HCT116 (cell line): ENCODE results near the gene ASB1. TPM values are rescaled to one million over a fixed set of nuclear protein-coding genes. Genes with fewer than 3 reads are reported as not detected.

ENCODE experiments used
- ATAC-seq: fragments of 200-7000 bp; cut with Tn5 transposase; 2 replicates; pipeline ENCODE4 v1.9.1; 2020; ENCODE audit warnings: mild to moderate bottlenecking, moderate library complexity
- BruUV-seq: library from RNA; stranded (reverse); fragments of 400-500 nt; replicated peaks from 2 replicates; lab custom pipeline; 2021; lab: Mats Ljungman, UMichigan
- CTCF ChIA-PET: fragments of 300-600 bp; sonication (Branson Sonifier 250); formaldehyde crosslinking; loops from one replicate; lab custom pipeline; 2021; ENCODE audit warnings: antibody characterized with exemption; lab: Charles Lee
- POLR2A ChIA-PET: fragments of 300-600, 350-600 bp; sonication (Branson Sonifier 250); formaldehyde crosslinking; loops from one replicate; lab custom pipeline; 2021; ENCODE audit warnings: antibody characterized with exemption; lab: Charles Lee
- RAD21 ChIA-PET, 2 experiments: fragments of 300-600 bp; sonication (Branson Sonifier 250); formaldehyde crosslinking; loops; one replicate each; lab custom pipeline; 2023; ENCODE audit warnings: low total read pairs in 2 of 2; ENCODE audit not compliant: uncharacterized antibody in 2 of 2, unreplicated experiment in 2 of 2, low non-redundant PET in 1 of 2; lab: Charles Lee
- DNase-seq: peaks from one replicate; pipeline ENCODE4 v3.0.0-alpha.2; 2010; ENCODE audit warnings: low read depth, low spot score
- H2AFZ ChIP-seq: fragments of 200-600 bp; shearing (Covaris generic), sonication (generic); 2 replicates; pipeline ENCODE4 v1.6.1; 2017; ENCODE audit warnings: low read depth, mixed run types, mixed read lengths, antibody characterized with exemption, low read length; ENCODE audit not compliant: poor library complexity, severe bottlenecking
- H3K27ac ChIP-seq: 2 replicates; pipeline ENCODE4 v1.5.1; 2012; ENCODE audit warnings: low read depth, low read length
- H3K27me3 ChIP-seq: fragments of 200-600 bp; sonication (generic); 2 replicates; pipeline ENCODE4 v1.6.1; 2016; ENCODE audit warnings: mixed run types, low read length, mixed read lengths; ENCODE audit not compliant: insufficient read depth
- H3K36me3 ChIP-seq, 2 experiments: fragments of 200-500 bp in 1 of 2; fragments of 200-600 bp in 1 of 2; sonication (Bioruptor generic) in 1 of 2; sonication (generic) in 1 of 2; 2 replicates each; pipeline versions ENCODE4 v1.5.1 to v1.6.1; 2014 to 2016; ENCODE audit warnings: low read length in 2 of 2, inconsistent platforms in 1 of 2, mixed read lengths in 1 of 2, mixed run types in 1 of 2; ENCODE audit not compliant: insufficient read depth in 2 of 2, control insufficient read depth in 1 of 2
- H3K4me1 ChIP-seq, 2 experiments: fragments of 200-600 bp in 1 of 2; sonication (generic) in 1 of 2; 2 replicates each; pipeline versions ENCODE4 v1.5.1 to v1.6.1; 2012 to 2017; ENCODE audit warnings: low read length in 2 of 2, inconsistent platforms in 1 of 2, mild to moderate bottlenecking in 1 of 2, mixed read lengths in 1 of 2, mixed run types in 1 of 2, moderate library complexity in 1 of 2; ENCODE audit not compliant: insufficient read depth in 2 of 2, control insufficient read depth in 1 of 2
- H3K4me2 ChIP-seq: fragments of 200-600 bp; sonication (generic); 2 replicates; pipeline ENCODE4 v1.6.1; 2017; ENCODE audit warnings: mixed run types, low read length, mixed read lengths
- H3K4me3 ChIP-seq, 2 experiments: fragments of 200-600 bp in 1 of 2; sonication (generic) in 1 of 2; replicated peaks in 1 of 2; 2 replicates each; pipeline ENCODE4 v1.5.1; 2011 to 2016; ENCODE audit warnings: low read length in 2 of 2, control low read depth in 1 of 2, low read depth in 1 of 2, mild to moderate bottlenecking in 1 of 2, mixed read lengths in 1 of 2, mixed run types in 1 of 2
- H3K79me2 ChIP-seq: fragments of 200-600 bp; sonication (generic); 2 replicates; pipeline ENCODE4 v1.6.1; 2017; ENCODE audit warnings: mild to moderate bottlenecking, mixed run types, low read length, moderate library complexity, mixed read lengths; ENCODE audit not compliant: insufficient read depth
- H3K9ac ChIP-seq: fragments of 200-600 bp; sonication (generic); 2 replicates; pipeline ENCODE4 v1.6.1; 2016; ENCODE audit warnings: low read length, mixed read lengths
- H3K9me2 ChIP-seq: fragments of 200-600 bp; sonication (generic), shearing (Covaris generic); 2 replicates; pipeline ENCODE4 v1.6.1; 2017; ENCODE audit warnings: mixed run types, mild to moderate bottlenecking, moderate library complexity; ENCODE audit not compliant: insufficient read depth
- H3K9me3 ChIP-seq, 2 experiments: fragments of 200-500 bp in 1 of 2; fragments of 200-600 bp in 1 of 2; sonication (Bioruptor generic) in 1 of 2; sonication (generic) in 1 of 2; 2 replicates each; pipeline ENCODE4 v1.6.1; 2014 to 2017; ENCODE audit warnings: low read length in 2 of 2, mixed read lengths in 2 of 2, inconsistent platforms in 1 of 2, low read depth in 1 of 2, mild to moderate bottlenecking in 1 of 2, mixed run types in 1 of 2, moderate library complexity in 1 of 2; ENCODE audit not compliant: control insufficient read depth in 1 of 2, insufficient read depth in 1 of 2
- H4K20me1 ChIP-seq: fragments of 200-600 bp; sonication (generic), shearing (Covaris generic); 2 replicates; pipeline ENCODE4 v1.6.1; 2017; ENCODE audit warnings: mixed run types, mild to moderate bottlenecking, moderate library complexity; ENCODE audit not compliant: insufficient read depth
- CBX3 ChIP-seq: IDR thresholded peaks from 2 replicates; pipeline ENCODE4 v1.6.1; 2012; ENCODE audit warnings: low read depth
- CEBPB ChIP-seq: IDR thresholded peaks from 2 replicates; pipeline ENCODE4 v1.6.1; 2012; ENCODE audit warnings: low read depth
- CTCF ChIP-seq, 3 experiments: fragments of 200-600 bp in 1 of 3; sonication (generic) in 1 of 3; IDR thresholded peaks in 2 of 3; conservative IDR thresholded peaks in 1 of 3; 2 replicates each; pipeline ENCODE4 v1.5.1; 2012 to 2017; ENCODE audit warnings: low read depth in 2 of 3, low read length in 2 of 3, antibody characterized with exemption in 1 of 3, borderline replicate concordance in 1 of 3, control low read depth in 1 of 3, mild to moderate bottlenecking in 1 of 3, mixed read lengths in 1 of 3, mixed run types in 1 of 3, moderate library complexity in 1 of 3; ENCODE audit not compliant: insufficient read depth in 1 of 3
- EGR1 ChIP-seq: IDR thresholded peaks from 2 replicates; pipeline ENCODE4 v1.6.1; 2012; ENCODE audit warnings: low read depth
- ELF1 ChIP-seq: IDR thresholded peaks from 2 replicates; pipeline ENCODE4 v1.6.1; 2012; ENCODE audit warnings: low read depth, borderline replicate concordance
- FOSL1 ChIP-seq: IDR thresholded peaks from 2 replicates; pipeline ENCODE4 v1.6.1; 2012; ENCODE audit warnings: low read depth
- MAX ChIP-seq: IDR thresholded peaks from 2 replicates; pipeline ENCODE4 v1.6.1; 2012
- RAD21 ChIP-seq: IDR thresholded peaks from 2 replicates; pipeline ENCODE4 v1.6.1; 2012; ENCODE audit warnings: low read depth, mild to moderate bottlenecking
- REST ChIP-seq: IDR thresholded peaks from 2 replicates; pipeline ENCODE4 v1.6.1; 2012; ENCODE audit warnings: low read depth
- SIN3A ChIP-seq: IDR thresholded peaks from 2 replicates; pipeline ENCODE4 v1.6.1; 2012; ENCODE audit warnings: low read depth
- TCF7L2 ChIP-seq: IDR thresholded peaks from 2 replicates; pipeline ENCODE4 v1.7.0; 2011; ENCODE audit warnings: borderline replicate concordance, inconsistent platforms; ENCODE audit not compliant: insufficient read depth, insufficient read length; ENCODE audit errors: extremely low read depth
- YY1 ChIP-seq: IDR thresholded peaks from 2 replicates; pipeline ENCODE4 v1.6.1; 2011; ENCODE audit warnings: low read length, low read depth, moderate library complexity, mild to moderate bottlenecking; ENCODE audit not compliant: insufficient replicate concordance; ENCODE audit errors: extremely low read depth
- intact Hi-C: fragments of 100-400 bp; cut with micrococcal nuclease; formaldehyde crosslinking; loops from 2 replicates; pipeline ENCODE4 v1.10.0; 2022
- total RNA-seq: library from RNA; stranded (reverse); gene quantifications from one replicate; pipeline ENCODE4 v1.2.1, GENCODE V29; 2021; ENCODE audit not compliant: unreplicated experiment
- TF ChIP-seq, protein P1 (sequence below): IDR thresholded peaks from 2 replicates; pipeline ENCODE4 v1.6.1; 2012

ASB1 gene
- total RNA-seq, 1 experiment from 2014 or later, result 43.1 TPM

DNA sequence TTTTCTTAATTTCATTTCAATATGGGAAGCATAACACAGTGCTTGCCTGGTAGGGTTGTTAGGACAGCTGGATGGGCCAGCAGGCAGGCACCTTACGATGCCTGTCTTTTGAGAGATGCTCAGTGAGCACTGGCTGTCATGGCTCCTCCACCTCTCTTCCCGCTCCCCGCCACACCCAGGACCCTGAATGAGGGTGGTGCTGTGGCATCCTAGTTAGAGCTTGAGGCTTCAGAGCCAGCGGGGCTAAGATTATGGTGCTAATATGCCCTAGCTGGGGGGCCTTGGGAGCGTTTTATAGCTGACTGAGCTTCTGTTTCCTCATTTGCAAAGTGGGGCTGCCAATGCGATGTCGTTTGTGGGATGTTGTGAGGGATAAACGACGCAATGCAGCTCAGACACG lies 37.7 kb downstream of the ASB1 start:
- Histone ChIP-seq H3K27ac (no peak overlapping the region), H3K4me3 (no peak overlapping the region), H3K9me3 (no peaks in the 10 kb centered on the region), H3K9ac (no peak overlapping the region), H3K36me3 (no peaks in the 10 kb centered on the region)
- CTCF ChIA-PET, result interaction anchor here (1.0 to 1.1 kb wide), 2 partner anchors 93 to 97 kb away, joined by 3 to 5 read pairs; no protein-coding TSS in a partner anchor
- RAD21 ChIA-PET, result interaction anchor here in 1 of 2 experiments (0.7 kb wide), 1 partner anchor 197 kb away, joined by 5 read pairs; no protein-coding TSS in a partner anchor
- no peak for ATAC-seq
- TF ChIP-seq MAX, result no peak
- no peak for TF ChIP-seq CEBPB
- TF ChIP-seq REST, result no peak
- no peak for TF ChIP-seq TCF7L2
- no peak for TF ChIP-seq RAD21
- no peak for TF ChIP-seq ELF1
- no peak for TF ChIP-seq CBX3
- no peak for TF ChIP-seq SIN3A
- TF ChIP-seq YY1, result no peak
- TF ChIP-seq EGR1, result no peak
- no peak for TF ChIP-seq FOSL1
- no peak for TF ChIP-seq CTCF (IDR thresholded peaks at IDR 0.05 in 2 of 3, conservative IDR thresholded peaks at IDR 0.05 in 1 of 3; ENCODE audit: borderline replicate concordance in 1 of 3, insufficient read depth in 1 of 3, low read depth in 2 of 3, low read length in 2 of 3)
- TF ChIP-seq, protein P1, sequence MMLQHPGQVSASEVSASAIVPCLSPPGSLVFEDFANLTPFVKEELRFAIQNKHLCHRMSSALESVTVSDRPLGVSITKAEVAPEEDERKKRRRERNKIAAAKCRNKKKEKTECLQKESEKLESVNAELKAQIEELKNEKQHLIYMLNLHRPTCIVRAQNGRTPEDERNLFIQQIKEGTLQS, result no peak
- TF ChIP-seq, all 23 proteins: peak for 0
- Histone ChIP-seq H2AFZ (no peak overlapping the region), H3K27me3 (no peaks in the 10 kb centered on the region), H4K20me1 (no peaks in the 10 kb centered on the region), H3K9me2 (no peaks in the 10 kb centered on the region), H3K79me2 (no peaks in the 10 kb centered on the region), H3K4me1 (no peaks in the 10 kb centered on the region), H3K4me2 (no peak overlapping the region)
- BruUV-seq, result no TSS peak
- POLR2A ChIA-PET, result no interaction called here
- intact Hi-C loops, result no loop called here
- no peak for DNase-seq
